GM12891 (cell line): ENCODE results near the gene LUC7L.

Experiments used
- POLR2A ChIP-seq: IDR thresholded peaks from 2 replicates; pipeline ENCODE4 v1.6.1; 2011; ENCODE audit warnings: low read depth, low read length, control low read depth
- POLR2AphosphoS5 ChIP-seq: IDR thresholded peaks from 2 replicates; pipeline ENCODE4 v1.6.1; 2011; ENCODE audit warnings: low read depth, low read length, control low read depth
- TAF1 ChIP-seq: IDR thresholded peaks from 2 replicates; pipeline ENCODE4 v1.6.1; 2011; ENCODE audit warnings: low read depth, low read length, control low read depth

- TF ChIP-seq POLR2A: no peak
- no peak for TF ChIP-seq POLR2AphosphoS5
- no peak for TF ChIP-seq TAF1
Measured at GRCh38 chr16:263944-264343, 34.7 kb upstream of the LUC7L start.
